GM12878 (cell line): ENCODE results near the gene SMG6. TPM values are rescaled to one million over a fixed set of nuclear protein-coding genes. Genes with fewer than 3 reads are reported as not detected.

Experiments
- ATAC-seq: fragments of 200-7000 bp; cut with Tn5 transposase; 3 replicates; pipeline ENCODE4 v1.9.1; 2020; ENCODE audit warnings: mild to moderate bottlenecking, moderate library complexity
- BruUV-seq: library from RNA; stranded (reverse); fragments of 400-500 nt; replicated peaks from 2 replicates; lab custom pipeline; 2021; lab: Mats Ljungman, UMichigan
- CTCF ChIA-PET: fragments of 300-600 bp; sonication (Branson Sonifier 250); formaldehyde crosslinking; extraction: SDS; loops from one replicate; lab custom pipeline; 2021; ENCODE audit warnings: inconsistent platforms; lab: Yijun Ruan, JAX
- POLR2A ChIA-PET: fragments of 350-600 bp; formaldehyde crosslinking; extraction: SDS; loops from one replicate; lab custom pipeline; 2021; ENCODE audit warnings: inconsistent platforms; lab: Charles Lee
- RAD21 ChIA-PET: fragments of 300-600 bp; sonication (Branson Sonifier 250); formaldehyde crosslinking; loops from one replicate; lab custom pipeline; 2023; ENCODE audit warnings: antibody characterized with exemption; ENCODE audit not compliant: unreplicated experiment; lab: Charles Lee
- SMC1A ChIA-PET: fragments of 300-600 bp; sonication (Branson Sonifier 250); formaldehyde crosslinking; loops from one replicate; lab custom pipeline; 2023; ENCODE audit not compliant: unreplicated experiment, uncharacterized antibody; lab: Charles Lee
- DNase-seq: peaks from one replicate; pipeline ENCODE4 v3.0.0-alpha.2; 2011; ENCODE audit warnings: low read depth, low spot score
- FAIRE-seq: peaks from 3 replicates; lab custom pipeline; 2011; peaks lifted over from hg19 to GRCh38; lab: Jason Lieb, UNC
- H2AFZ ChIP-seq: 2 replicates; pipeline ENCODE4 v1.6.0; 2011; ENCODE audit warnings: low read depth, low read length, control low read depth; ENCODE audit not compliant: control insufficient read depth
- H3K27ac ChIP-seq: 2 replicates; pipeline ENCODE4 v1.5.1; 2011; ENCODE audit warnings: control low read depth; ENCODE audit not compliant: control insufficient read depth, insufficient read depth
- H3K27me3 ChIP-seq, 2 experiments: replicated peaks in 1 of 2; 2 replicates each; pipeline versions ENCODE4 v1.6.0 to v1.6.1; 2011; ENCODE audit warnings: low read length in 1 of 2; ENCODE audit not compliant: control insufficient read depth in 2 of 2, insufficient read depth in 2 of 2
- H3K36me3 ChIP-seq, 2 experiments: 2 replicates each; pipeline ENCODE4 v1.5.1; 2011; ENCODE audit warnings: low read length in 1 of 2; ENCODE audit not compliant: control insufficient read depth in 2 of 2, insufficient read depth in 2 of 2
- H3K4me1 ChIP-seq: 2 replicates; pipeline ENCODE4 v1.6.1; 2011; ENCODE audit warnings: mild to moderate bottlenecking, low read length, moderate library complexity, mixed read lengths; ENCODE audit not compliant: control insufficient read depth, insufficient read depth
- H3K4me2 ChIP-seq: 2 replicates; pipeline ENCODE4 v1.6.0; 2011; ENCODE audit warnings: control low read depth; ENCODE audit not compliant: control insufficient read depth, insufficient read depth
- H3K4me3 ChIP-seq: fragments of 200-600 bp; sonication (generic); 2 replicates; pipeline ENCODE4 v1.5.1; 2016
- H3K79me2 ChIP-seq: 2 replicates; pipeline ENCODE4 v1.6.0; 2011; ENCODE audit warnings: low read length; ENCODE audit not compliant: control insufficient read depth, insufficient read depth
- H3K9ac ChIP-seq: 2 replicates; pipeline ENCODE4 v1.8.0; 2011; ENCODE audit warnings: low read length, control low read depth, mixed read lengths; ENCODE audit not compliant: control insufficient read depth, insufficient read depth
- H3K9me3 ChIP-seq: replicated peaks from 3 replicates; pipeline ENCODE4 v1.5.1; 2011; ENCODE audit warnings: mild to moderate bottlenecking, low read length; ENCODE audit not compliant: control insufficient read depth, insufficient read depth
- H4K20me1 ChIP-seq: 2 replicates; pipeline ENCODE4 v1.6.0; 2011; ENCODE audit not compliant: control insufficient read depth, insufficient read depth
- ATF3 ChIP-seq: IDR thresholded peaks from 2 replicates; pipeline ENCODE4 v1.6.1; 2011; ENCODE audit warnings: low read depth, mild to moderate bottlenecking, low read length, moderate library complexity, borderline replicate concordance; ENCODE audit errors: extremely low read depth
- CHD4 ChIP-seq: fragments of 200-600 bp; sonication (generic); IDR thresholded peaks from 2 replicates; pipeline ENCODE4 v1.6.1; 2016; ENCODE audit warnings: mild to moderate bottlenecking
- HDGF ChIP-seq: fragments of 450-650 bp; IDR thresholded peaks from 2 replicates; pipeline ENCODE4 v1.6.1; 2016; ENCODE audit warnings: antibody characterized with exemption
- IKZF2 ChIP-seq, 2 experiments: fragments of 450-650 bp; IDR thresholded peaks; 2 replicates each; pipeline ENCODE4 v1.6.1; 2017; ENCODE audit warnings: mild to moderate bottlenecking in 2 of 2, moderate library complexity in 2 of 2
- KAT2A ChIP-seq: conservative IDR thresholded peaks from 2 replicates; pipeline ENCODE4 v1.6.1; 2011; ENCODE audit warnings: low read depth, low read length; ENCODE audit not compliant: control insufficient read depth
- KLF5 ChIP-seq: fragments of 450-650 bp; IDR thresholded peaks from 2 replicates; pipeline ENCODE4 v1.6.1; 2014; ENCODE audit warnings: mild to moderate bottlenecking; ENCODE audit not compliant: partially characterized antibody
- PAX5 ChIP-seq: IDR thresholded peaks from 2 replicates; pipeline ENCODE4 v1.6.1; 2011; ENCODE audit warnings: low read depth, low read length, borderline replicate concordance
- POU2F2 ChIP-seq: IDR thresholded peaks from 3 replicates; pipeline ENCODE4 v1.6.1; 2011; ENCODE audit warnings: low read depth, mild to moderate bottlenecking, low read length, borderline replicate concordance
- RB1 ChIP-seq: fragments of 450-650 bp; formaldehyde crosslinking; IDR thresholded peaks from 2 replicates; pipeline ENCODE4 v1.6.1; 2017; ENCODE audit warnings: mild to moderate bottlenecking, borderline replicate concordance
- RELB ChIP-seq: fragments of 450-650 bp; IDR thresholded peaks from 2 replicates; pipeline ENCODE4 v1.6.1; 2017; ENCODE audit warnings: low read depth, mild to moderate bottlenecking, moderate library complexity
- ZBED1 ChIP-seq: IDR thresholded peaks from 2 replicates; pipeline ENCODE4 v1.6.1; 2016; ENCODE audit warnings: borderline replicate concordance
- WGBS: methylation state at CpG from one replicate; pipeline ENCODE4 v1.1.6; 2016; ENCODE audit warnings: low lambda C conversion rate; ENCODE audit not compliant: insufficient replicate concordance, insufficient coverage; ENCODE audit errors: missing lambda C conversion rate; 5-methylcytosine and 5-hydroxymethylcytosine counted together
- in situ Hi-C: fragments of 300-500 bp; cut with MboI; formaldehyde crosslinking; loops from 9 replicates; pipeline ENCODE4 v1.14.3; 2018; ENCODE audit warnings: mixed read lengths
- intact Hi-C: fragments of 100-400 bp; cut with micrococcal nuclease; formaldehyde crosslinking; loops from one replicate; pipeline ENCODE4 v1.14.2; 2022; ENCODE audit not compliant: unreplicated experiment
- polyA plus RNA-seq, 11 experiments: library from polyadenylated mRNA; depleted of rRNA in 4 of 11; unstranded in 6 of 11; stranded (reverse) in 5 of 11; fragments of >200 nt; fragmentation: Nextera tagmentation in 4 of 11; fragmentation: Illumina TruSeq in 1 of 11; extraction: Ambion mirVana in 4 of 11; extraction: Trizol in 1 of 11; gene quantifications; 1 replicate in 1 of 11; 2 replicates in 10 of 11; pipeline versions ENCODE4 v1.2.1 to v1.2.3, GENCODE V29; 2011 to 2016; ENCODE audit warnings: inconsistent platforms in 2 of 11, missing spikeins in 2 of 11, low read depth in 1 of 11
- total RNA-seq, 4 experiments: library from RNA; depleted of rRNA in 3 of 4; stranded (reverse); fragments of >200 nt in 3 of 4; fragmentation: Illumina TruSeq in 1 of 4; extraction: Trizol in 1 of 4; gene quantifications; 2 replicates each; pipeline versions ENCODE4 v1.2.1 to v1.2.3, GENCODE V29; 2013 to 2021
- TF ChIP-seq, protein P1 (sequence below): fragments of 450-650 bp; IDR thresholded peaks from 2 replicates; pipeline ENCODE4 v1.6.1; 2017; ENCODE audit warnings: borderline replicate concordance

The SMG6 gene
- total and polyA plus RNA-seq, 10 of the 15 experiments (the other 5 are each of a cell fraction or from before 2014, with no cell fraction given), result 0.58 to 28.7 (median 15.7) TPM

DNA sequence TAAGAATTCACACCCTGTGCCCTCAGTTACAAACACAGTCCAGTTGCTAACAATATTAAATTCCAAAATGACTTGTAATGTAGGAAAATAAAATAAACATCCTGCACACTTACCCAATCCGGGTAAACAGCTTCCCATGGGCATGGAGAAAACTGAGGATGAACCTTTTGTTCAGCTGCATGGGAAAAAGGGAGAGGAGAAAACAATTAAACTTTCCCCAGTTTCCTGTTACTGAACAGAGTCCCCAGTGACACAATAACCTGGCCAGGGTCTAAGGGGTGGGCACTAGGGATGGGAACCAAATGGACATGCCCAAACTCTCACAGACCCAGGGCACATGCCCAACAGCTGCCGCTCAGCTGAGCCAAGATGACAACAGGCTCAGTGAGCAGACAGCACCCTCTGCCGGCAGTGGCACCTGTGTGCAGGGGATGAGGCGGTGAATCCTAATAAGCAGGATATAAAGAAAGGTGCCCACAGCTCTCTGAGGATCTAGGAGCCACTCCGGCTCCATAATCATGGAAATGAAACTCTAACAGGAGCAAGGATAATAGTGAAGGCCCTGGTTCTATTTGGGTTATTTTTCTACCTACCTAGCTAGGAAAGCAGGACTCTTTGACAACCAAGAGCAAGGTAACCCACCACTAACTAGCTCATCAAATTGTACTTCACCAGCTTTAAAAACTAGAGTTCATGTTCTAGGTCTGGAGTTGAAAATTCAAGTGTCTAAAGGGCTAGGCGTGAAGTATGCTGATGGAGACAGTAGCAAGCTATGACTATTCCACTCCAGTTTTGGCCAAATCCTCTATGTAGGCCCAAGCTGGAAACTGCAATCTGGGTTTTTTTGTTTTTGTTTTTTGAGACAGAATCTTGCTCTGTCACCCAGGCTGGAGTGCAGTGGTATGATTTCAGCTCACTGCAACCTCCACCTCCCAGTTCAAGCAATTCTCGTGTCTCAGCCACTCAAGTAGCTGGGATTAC is 58.8 kb downstream of the SMG6 start:
- Histone ChIP-seq H3K4me3 (no peak overlapping the region), H3K4me1 (peaks cover 25% of the 10 kb centered on the region), H3K27ac (peak overlapping the region; percentile 84), H3K79me2 (peaks cover 28% of the 10 kb centered on the region), H3K9ac (peak overlapping the region; percentile 44), H3K27me3 (no peaks in the 10 kb centered on the region), H4K20me1 (no peaks in the 10 kb centered on the region), H3K36me3 (peaks cover 0 to 14% of the 10 kb centered on the region in 2 experiments; a peak in 3 of 4 replicates), H2AFZ (no peak overlapping the region; the same call in 1 of the 2 replicates), H3K4me2 (0 out of 2 replicates have a peak overlapping the region, but pooled peaks have one; percentile 10), H3K9me3 (no peaks in the 10 kb centered on the region)
- DNase-seq (no peak), FAIRE-seq (peak; percentile 47), ATAC-seq (peak; percentile 88)
- intact Hi-C loops, result loop anchor here (1.0 to 5.0 kb wide), 4 partner anchors 38 to 191 kb away; no protein-coding TSS in a partner anchor
- ChIA-PET RAD21 (interaction anchor here (0.7 to 4.5 kb wide), 61 partner anchors 9 to 528 kb away, joined by 3 to 271 read pairs (median 6); partner anchors contain the start of genes HIC1 and SRR), CTCF (interaction anchor here (0.7 to 9.4 kb wide), 68 partner anchors 9 to 363 kb away, joined by 3 to 265 read pairs (median 6); partner anchors contain the start of genes HIC1, SMG6, SRR and TSR1), SMC1A (interaction anchor here (0.6 to 4.2 kb wide), 63 partner anchors 9 to 524 kb away, joined by 3 to 141 read pairs (median 6); partner anchors contain the start of gene HIC1), POLR2A (interaction anchor here (0.6 to 3.8 kb wide), 16 partner anchors 9 to 189 kb away, joined by 3 to 61 read pairs (median 4); partner anchors contain the start of gene HIC1)
- BruUV-seq, result no TSS peak
- WGBS, result 14% methylated on average over 7 of the region's 7 CpGs
- in situ Hi-C loops, result loop anchor here (10.0 kb wide), 1 partner anchor 180 kb away; no protein-coding TSS in a partner anchor
- TF ChIP-seq PAX5 (no peak), HDGF (0 out of 2 replicates have a peak, but pooled peaks have one; percentile 47), KLF5 (no peak), RB1 (0 out of 2 replicates have a peak, but pooled peaks have one; percentile 58), POU2F2 (peak; percentile 69; the same call in 1 of the 3 replicates), KAT2A (no peak), IKZF2 (IDR thresholded peaks at IDR 0.05) (peak; percentile 42 to 49; a peak in 3 of 4 replicates), ATF3 (no peak), ZBED1 (no peak), CHD4 (no peak), RELB (no peak)
- TF ChIP-seq, protein P1, sequence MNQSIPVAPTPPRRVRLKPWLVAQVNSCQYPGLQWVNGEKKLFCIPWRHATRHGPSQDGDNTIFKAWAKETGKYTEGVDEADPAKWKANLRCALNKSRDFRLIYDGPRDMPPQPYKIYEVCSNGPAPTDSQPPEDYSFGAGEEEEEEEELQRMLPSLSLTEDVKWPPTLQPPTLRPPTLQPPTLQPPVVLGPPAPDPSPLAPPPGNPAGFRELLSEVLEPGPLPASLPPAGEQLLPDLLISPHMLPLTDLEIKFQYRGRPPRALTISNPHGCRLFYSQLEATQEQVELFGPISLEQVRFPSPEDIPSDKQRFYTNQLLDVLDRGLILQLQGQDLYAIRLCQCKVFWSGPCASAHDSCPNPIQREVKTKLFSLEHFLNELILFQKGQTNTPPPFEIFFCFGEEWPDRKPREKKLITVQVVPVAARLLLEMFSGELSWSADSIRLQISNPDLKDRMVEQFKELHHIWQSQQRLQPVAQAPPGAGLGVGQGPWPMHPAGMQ, result no peak
